ENCODE data around the gene HABP4.

GRCh38 chr9:96509026-96509425 is 59.1 kb downstream of the HABP4 start:
- TF ChIP-seq, protein P1, sequence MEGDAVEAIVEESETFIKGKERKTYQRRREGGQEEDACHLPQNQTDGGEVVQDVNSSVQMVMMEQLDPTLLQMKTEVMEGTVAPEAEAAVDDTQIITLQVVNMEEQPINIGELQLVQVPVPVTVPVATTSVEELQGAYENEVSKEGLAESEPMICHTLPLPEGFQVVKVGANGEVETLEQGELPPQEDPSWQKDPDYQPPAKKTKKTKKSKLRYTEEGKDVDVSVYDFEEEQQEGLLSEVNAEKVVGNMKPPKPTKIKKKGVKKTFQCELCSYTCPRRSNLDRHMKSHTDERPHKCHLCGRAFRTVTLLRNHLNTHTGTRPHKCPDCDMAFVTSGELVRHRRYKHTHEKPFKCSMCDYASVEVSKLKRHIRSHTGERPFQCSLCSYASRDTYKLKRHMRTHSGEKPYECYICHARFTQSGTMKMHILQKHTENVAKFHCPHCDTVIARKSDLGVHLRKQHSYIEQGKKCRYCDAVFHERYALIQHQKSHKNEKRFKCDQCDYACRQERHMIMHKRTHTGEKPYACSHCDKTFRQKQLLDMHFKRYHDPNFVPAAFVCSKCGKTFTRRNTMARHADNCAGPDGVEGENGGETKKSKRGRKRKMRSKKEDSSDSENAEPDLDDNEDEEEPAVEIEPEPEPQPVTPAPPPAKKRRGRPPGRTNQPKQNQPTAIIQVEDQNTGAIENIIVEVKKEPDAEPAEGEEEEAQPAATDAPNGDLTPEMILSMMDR (IDR thresholded peaks at IDR 0.05), result no peak
- no peak for TF ChIP-seq POLR2A (IDR thresholded peaks at IDR 0.05)
- TF ChIP-seq EP300 (IDR thresholded peaks at IDR 0.05), result no peak
